ENCODE results near the gene ADAMTSL1.

The ADAMTSL1 gene

GRCh38 chr9:18684593-18685317, 210.8 kb downstream of the ADAMTSL1 start:
- in situ Hi-C loops (cut with MboI; ENCODE audit: low sequenced_read_pairs, unreplicated experiment): no loop called here
- TF ChIP-seq, protein P1, sequence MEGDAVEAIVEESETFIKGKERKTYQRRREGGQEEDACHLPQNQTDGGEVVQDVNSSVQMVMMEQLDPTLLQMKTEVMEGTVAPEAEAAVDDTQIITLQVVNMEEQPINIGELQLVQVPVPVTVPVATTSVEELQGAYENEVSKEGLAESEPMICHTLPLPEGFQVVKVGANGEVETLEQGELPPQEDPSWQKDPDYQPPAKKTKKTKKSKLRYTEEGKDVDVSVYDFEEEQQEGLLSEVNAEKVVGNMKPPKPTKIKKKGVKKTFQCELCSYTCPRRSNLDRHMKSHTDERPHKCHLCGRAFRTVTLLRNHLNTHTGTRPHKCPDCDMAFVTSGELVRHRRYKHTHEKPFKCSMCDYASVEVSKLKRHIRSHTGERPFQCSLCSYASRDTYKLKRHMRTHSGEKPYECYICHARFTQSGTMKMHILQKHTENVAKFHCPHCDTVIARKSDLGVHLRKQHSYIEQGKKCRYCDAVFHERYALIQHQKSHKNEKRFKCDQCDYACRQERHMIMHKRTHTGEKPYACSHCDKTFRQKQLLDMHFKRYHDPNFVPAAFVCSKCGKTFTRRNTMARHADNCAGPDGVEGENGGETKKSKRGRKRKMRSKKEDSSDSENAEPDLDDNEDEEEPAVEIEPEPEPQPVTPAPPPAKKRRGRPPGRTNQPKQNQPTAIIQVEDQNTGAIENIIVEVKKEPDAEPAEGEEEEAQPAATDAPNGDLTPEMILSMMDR (IDR thresholded peaks at IDR 0.05; ENCODE audit: borderline replicate concordance, control extremely low read depth, extremely low read depth, insufficient read depth, missing control alignments): no peak
- DNase-seq (ENCODE audit: low spot score): no peak

- no peak for DNase-seq (ENCODE audit: low spot score)
- TF ChIP-seq, protein P1 (IDR thresholded peaks at IDR 0.05; ENCODE audit: borderline replicate concordance, control extremely low read depth, extremely low read depth, insufficient read depth, missing control alignments): no peak
- in situ Hi-C loops (cut with MboI; ENCODE audit: low sequenced_read_pairs, unreplicated experiment): no loop called here
Observed at GRCh38 chr9:18688581-18689565, 214.9 kb downstream of the ADAMTSL1 start.

DNA sequence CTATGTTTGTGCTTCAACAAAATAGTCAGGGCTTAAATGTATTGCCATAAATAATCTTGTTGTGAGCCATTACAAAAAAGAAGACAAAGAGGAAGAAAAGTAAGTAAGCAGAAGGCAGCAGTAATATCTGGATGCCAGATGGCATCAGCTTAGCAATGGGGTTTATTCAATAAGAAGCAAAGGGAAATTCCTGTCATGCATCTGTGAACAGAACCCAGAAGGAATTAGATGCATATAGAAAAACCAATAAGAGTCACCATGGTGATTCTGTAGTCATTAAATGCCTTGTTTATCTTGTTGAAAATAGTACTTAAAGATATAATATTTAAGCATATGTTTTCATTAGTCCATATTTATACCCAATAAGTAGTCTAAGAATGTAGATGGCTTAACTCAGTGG, 216.0 kb downstream of the ADAMTSL1 start:
- no peak for DNase-seq (ENCODE audit: low spot score)
- in situ Hi-C loops (cut with MboI; ENCODE audit: low sequenced_read_pairs, unreplicated experiment): no loop called here
- TF ChIP-seq, protein P1 (IDR thresholded peaks at IDR 0.05; ENCODE audit: borderline replicate concordance, control extremely low read depth, extremely low read depth, insufficient read depth, missing control alignments): no peak

GRCh38 chr9:18692268-18692667, 218.3 kb downstream of the ADAMTSL1 start:
- TF ChIP-seq, protein P1 (IDR thresholded peaks at IDR 0.05; ENCODE audit: borderline replicate concordance, control extremely low read depth, extremely low read depth, insufficient read depth, missing control alignments): no peak
- in situ Hi-C loops (cut with MboI; ENCODE audit: low sequenced_read_pairs, unreplicated experiment): no loop called here

GRCh38 chr9:18692962-18693361, 219.0 kb downstream of the ADAMTSL1 start:
- in situ Hi-C loops (cut with MboI; ENCODE audit: low sequenced_read_pairs, unreplicated experiment): no loop called here

More at GRCh38 chr9:18692268-18692667, 218.3 kb downstream of the ADAMTSL1 start:
- no peak for DNase-seq (ENCODE audit: low spot score)

More at GRCh38 chr9:18692962-18693361, 219.0 kb downstream of the ADAMTSL1 start:
- DNase-seq (ENCODE audit: low spot score): no peak
- TF ChIP-seq, protein P1 (IDR thresholded peaks at IDR 0.05; ENCODE audit: borderline replicate concordance, control extremely low read depth, extremely low read depth, insufficient read depth, missing control alignments): no peak
